ENCODE measurements around the gene JPH3.

Gene JPH3

DNA sequence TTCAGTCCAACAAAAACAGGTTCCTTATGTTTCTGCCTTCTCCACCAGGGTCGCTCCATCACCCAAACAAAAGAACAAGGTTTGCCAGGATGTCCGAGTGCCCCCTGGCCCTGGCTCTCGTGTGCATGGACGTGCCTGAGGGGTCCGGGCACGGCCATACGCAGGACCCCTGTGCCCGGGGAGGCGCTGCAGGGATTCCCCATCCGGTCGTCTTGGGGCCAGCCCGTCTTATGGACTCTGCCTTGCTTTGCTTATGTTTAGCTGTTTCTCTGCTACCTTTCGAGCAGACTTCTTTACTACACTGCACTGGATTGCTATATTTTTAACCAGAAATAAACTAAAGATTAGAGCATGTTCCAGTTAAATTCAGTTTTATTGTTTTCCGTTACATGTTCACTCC is 95.5 kb downstream of the JPH3 start:
- DNase-seq (ENCODE audit: low read depth) = no peak

DNA sequence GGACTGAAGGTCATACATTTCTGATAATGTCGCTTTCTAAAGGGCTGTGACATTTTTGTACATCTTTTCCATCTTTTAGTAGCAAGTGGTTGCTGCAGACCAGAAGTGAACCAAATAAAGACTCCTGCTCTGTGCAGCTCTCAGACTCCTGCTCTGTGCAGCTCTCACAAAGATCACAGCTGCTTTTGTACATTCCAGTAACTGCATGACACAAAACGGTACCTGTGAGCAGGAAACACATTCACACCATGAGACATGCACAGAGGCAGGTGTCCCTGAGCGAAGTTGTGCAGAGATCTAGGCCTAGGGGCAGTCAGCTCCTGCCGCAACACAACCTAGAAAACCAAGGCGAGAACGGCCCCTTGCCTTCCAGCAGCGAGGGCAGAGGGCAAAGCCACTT is 95.9 kb downstream of the JPH3 start:
- no peak for DNase-seq (ENCODE audit: low read depth)

DNA sequence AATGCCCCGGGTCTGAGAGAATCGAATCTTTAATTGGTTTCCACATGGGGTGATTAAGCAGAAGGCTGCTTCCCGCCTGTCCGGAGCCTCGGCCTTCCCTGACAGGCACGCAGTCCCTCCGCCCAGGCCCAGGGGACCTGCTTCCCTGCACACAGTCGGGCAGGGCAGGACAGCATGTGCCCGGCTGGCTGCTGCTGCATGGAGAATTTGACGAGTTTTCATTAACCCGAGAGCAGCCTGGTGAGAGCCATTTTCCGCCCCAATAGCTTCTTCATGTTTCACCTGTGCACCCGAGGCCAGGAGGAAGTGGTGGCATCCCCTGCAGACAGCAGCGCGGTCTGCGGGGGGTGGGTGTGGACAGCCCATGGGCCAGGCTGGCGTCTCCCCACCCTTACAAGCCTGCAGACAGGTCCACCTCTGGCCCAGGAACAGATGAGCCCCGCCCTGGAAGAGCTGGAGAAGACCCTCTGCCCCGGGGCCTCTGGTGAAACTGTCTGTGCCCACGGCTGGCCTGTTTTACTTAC is 96.4 kb downstream of the JPH3 start:
- no peak for DNase-seq (ENCODE audit: low read depth)

DNA sequence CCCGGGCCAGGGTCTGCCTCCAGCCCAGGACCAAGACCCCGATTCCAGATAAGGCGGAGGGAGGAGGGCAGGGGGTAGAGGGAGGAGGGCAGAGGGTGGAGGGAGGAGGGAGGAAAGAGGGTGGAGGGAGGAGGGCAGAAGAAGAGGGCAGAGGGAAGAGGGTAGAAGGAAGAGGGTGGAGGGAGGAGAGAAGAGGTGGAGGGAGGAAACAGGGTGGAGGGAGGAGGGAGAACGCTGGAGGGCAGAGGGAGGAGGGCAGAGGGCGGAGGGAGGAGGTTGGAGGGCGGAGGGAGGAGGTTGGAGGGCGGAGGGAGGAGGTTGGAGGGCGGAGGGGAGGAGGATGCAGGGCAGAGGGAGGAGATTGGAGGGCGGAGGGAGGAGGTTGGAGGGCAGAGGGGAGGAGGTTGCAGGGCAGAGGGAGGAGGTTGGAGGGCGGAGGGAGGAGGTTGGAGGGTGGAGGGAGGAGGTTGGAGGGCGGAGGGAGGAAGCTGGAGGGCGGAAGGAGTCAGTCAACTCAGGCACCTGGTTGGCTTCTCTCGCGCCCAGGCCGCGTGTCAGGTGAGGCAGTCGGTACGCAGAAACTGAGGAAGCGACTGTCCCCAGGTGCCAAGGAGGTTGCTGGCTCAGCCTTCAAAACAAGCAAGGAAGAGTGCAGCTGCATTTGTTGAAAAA is 98.2 kb downstream of the JPH3 start:
- DNase-seq (ENCODE audit: low read depth) = no peak

DNA sequence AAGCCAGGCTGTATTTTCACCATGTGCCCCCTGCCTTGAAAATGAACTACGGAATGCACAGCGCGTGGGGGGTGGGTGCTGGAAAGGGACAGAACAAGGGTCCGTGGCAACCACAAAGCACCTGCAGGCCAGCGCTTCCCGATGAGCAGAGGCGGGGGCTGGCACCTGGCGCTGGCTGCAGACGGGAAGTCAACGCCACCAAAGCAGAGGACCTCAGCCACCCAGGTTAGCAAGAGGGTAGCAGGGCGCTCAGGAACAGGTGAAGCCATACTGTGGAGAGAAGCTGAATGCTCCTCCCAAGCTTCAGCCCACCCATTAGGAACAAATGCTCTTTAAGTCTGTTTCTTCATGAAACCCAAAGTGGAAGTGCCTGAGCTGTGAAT is 98.8 kb downstream of the JPH3 start:
- DNase-seq (ENCODE audit: low read depth) = no peak

DNA sequence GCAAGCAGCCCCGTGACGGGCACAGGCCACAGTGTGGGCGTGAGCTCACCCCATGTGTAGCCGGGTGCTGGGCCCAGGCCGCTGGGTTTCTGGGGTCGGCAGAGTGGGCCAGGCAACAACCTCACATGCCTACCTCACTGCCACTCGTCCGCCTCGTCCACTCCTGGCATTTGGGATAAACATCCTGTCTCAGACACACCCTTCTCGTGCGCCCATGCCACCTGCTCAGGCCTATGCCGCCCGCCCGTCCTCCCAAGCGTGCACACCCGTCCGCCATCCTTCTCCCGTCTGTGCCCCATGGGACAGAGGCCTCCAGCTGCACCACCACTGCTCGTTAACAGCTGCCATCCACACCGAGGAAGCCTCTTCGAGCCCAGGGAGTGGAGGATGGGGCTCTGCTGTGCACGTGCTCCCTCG is 99.2 kb downstream of the JPH3 start:
- no peak for DNase-seq (ENCODE audit: low read depth)

DNA sequence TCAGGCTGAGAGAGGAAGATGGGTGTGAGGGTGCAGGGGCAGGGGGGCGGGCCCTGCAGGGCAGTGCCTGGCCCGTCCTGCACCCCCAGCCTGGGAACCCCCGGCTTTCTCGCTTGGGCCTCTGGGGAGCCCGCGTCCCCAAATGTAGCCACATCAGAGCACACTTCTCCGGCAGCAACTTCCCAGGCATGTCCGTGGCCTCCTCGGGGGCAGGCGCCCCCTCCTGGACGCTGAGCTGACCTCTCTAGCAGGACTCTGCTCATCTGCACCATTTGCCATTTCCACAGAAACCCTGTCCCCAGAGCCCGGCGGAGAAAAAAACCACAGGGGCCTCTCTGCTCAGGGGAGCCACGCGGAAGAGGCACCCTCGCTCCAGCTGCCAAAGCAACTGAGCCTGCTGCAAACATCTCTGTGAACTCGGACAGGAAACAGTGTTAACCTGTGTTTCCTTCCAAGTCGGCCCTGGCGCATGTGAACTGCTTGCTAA is 100.1 kb downstream of the JPH3 start:
- no peak for DNase-seq (ENCODE audit: low read depth)

DNA sequence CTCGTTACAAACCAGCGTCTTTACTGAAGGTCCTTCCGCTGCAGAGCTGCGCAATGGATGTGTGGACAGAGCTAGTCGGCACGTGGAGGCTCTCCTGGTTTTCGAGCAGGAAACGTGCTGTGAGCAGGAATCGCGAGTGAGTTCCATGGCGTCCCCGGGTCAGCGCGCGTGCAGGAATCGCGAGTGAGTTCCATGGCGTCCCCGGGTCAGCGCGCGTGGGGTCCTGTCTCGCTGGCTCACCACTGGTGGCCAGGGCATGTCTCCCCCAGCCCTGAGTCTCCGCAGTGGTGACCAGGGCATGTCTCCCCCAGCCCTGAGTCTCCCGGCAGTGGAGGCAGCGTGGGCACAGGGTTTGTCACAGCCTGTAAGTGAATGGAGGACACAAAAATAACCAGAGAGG is 100.8 kb downstream of the JPH3 start:
- DNase-seq (ENCODE audit: low read depth) = no peak

DNA sequence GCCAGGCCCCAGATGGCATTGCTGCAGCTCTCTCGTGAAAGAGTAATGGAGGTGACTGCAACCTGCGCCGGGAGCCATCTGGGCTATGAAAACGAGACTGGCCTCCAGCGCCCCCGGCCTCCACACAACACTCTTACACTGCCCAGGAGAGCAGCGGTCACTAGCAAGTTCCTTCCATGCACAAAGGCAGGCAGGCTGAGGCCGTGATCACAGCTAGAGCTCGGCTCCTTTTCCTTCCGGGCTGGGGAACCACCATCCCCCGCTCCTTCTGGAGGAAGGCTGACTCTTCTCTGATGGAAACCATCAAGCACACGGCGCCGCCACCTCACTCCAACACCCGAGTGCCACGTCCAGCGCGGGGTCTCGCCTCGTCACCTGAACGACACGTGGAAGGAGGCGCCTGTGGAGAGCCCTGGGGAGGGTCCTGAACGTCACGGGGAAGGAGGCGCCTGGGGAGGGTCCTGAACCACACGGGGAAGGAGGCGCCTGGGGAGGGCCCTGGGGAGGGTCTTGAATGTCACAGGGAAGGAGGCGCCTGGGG is 101.6 kb downstream of the JPH3 start:
- no peak for DNase-seq (ENCODE audit: low read depth)

DNA sequence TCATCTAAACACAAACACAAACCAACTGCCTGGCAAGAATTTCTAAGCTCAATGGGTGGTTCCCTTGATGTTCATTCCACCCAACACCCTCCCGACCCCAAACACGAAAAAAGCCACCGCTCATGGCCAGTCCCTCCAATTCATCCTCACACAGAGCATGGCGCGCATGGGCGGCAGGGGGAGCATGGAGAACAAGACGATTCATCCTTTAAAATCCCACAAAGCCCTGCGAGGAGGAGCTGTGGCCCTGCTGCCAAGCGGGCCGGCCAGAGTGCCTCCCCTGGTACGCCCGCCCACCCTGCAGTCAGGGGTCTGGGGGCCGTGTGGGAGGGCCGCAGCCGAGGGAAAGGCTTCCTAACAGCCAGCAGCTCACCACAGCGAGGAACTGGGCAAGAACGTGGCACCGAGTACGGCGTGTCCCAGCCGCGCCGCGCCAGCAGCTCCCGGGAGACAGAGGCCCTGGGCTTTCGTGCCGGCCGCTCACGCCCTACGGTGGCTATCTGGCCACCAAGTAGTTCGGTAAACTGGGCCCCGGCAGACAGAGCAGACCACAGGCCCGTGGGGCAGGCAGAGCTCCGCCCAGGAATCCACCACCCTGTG is 102.5 kb downstream of the JPH3 start:
- no peak for DNase-seq (ENCODE audit: low read depth)

DNA sequence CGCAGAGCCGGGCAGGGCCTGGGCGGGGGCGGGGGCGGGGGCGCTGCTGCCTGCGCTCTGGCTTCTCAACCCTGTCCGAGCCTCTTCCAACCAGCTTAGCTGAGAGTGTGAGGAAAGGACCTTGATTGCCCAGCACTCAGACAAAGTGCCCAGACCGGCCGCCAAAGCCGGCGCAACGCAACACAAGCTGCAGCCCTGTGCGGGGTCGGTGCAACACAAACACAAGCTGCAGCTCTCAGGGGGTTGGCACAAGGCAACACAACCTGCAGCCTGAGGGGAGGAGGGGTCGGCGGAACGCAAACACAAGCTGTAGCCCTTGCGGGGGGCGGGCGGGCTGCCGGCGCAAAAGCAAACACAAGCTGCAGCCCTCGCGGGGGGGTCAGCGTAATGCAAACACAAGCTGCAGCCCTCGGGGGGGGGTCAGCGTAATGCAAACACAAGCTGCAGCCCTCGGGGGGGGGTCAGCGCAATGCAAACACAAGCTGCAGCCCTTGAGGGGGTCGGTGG is 103.5 kb downstream of the JPH3 start:
- DNase-seq (ENCODE audit: low read depth) = no peak

DNA sequence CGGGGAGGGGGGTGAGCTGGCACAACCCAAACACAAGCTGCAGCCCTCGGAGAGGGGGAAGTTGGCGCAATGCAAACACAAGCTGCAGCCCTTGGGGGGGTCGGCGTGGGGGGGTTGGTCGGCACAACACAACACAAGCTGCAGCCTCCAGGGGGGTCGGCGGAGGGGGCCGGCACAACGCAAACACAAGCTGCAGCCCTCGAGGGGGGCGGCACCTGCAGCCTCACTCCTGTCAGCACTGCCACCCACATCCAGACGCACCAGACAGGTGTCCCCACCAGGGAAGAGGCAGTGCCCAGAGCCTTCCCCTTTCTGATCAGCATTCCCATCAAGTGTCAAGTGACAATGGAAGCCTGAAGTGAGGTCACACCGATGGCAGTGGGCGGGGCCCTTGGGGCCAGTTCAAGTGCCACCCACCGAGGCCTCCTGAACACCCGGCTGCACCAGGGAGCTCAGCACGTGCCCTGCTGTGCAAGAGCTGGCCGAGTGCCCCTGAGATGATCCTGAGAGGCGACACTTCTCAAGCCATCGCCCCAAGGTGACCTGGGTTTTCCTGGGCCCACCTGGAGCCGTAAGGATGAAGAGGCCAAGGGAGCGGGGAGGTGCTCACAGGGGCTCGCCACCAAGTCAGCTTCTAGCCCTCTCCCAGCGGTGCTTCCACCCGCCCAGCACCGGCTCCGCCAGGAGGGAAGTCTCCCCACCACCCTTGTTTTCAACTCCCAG is 104.1 kb downstream of the JPH3 start:
- DNase-seq (ENCODE audit: low read depth) = no peak

DNA sequence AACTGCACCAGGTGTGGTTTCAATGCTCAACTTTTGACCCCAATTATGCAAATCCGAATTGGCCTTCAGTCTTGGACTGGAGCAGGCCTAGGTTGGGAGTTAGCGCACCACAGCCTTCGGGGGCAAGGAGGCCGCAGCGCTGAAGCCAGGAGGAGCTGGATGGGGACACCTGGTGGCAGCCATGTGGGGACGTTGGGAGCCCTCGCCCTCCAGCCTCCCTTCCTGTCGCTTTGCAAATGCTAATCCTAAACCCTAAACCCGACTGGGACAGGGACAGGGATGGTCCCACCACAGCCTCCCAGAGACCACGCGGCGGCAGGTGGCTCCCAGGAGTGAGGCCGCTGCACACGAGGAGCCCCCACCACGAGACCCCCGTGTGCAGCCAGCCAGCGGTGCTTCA is 104.8 kb downstream of the JPH3 start:
- no peak for DNase-seq (ENCODE audit: low read depth)

DNA sequence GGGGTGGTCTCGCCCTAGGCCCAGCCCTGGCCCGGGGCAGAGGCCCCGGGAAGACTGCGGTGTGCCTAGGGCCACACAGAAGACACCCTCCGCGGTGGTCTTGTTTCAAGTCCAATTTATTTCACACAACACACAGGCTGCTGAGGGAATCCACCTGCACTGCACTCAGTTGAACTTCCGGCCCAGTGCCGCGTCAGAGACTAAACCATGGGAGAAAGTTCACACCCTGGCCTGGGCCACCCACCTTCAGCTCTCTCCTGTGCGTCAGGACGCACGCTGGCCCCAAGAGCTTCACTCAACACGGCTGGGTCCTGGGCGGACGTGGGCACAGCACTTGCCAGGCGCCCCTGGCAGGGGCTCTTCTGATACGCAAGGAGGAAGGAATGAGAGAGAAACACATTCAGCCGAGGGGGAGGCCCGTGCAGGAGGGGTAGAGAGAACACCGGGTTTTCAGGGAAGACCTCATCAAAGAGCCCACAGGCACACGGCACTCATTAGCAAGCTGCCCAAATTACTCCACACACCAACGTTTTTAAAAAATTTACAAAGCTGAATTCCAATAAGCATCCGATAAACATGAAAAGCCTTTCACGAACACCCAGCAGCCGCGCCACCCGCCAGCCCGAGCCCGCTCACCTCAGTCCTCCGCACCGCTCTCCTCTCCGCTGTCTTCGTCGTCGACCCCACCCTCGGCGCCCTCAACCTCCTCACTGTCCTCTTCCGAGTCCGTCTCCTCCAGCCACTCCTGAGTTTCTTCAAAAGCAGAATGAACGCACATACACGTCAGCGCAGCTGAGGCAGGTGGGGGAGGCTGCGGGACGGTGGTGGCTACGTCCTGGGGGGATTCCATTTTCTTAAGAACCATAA is 105.6 kb downstream of the JPH3 start:
- no peak for DNase-seq (ENCODE audit: low read depth)

DNA sequence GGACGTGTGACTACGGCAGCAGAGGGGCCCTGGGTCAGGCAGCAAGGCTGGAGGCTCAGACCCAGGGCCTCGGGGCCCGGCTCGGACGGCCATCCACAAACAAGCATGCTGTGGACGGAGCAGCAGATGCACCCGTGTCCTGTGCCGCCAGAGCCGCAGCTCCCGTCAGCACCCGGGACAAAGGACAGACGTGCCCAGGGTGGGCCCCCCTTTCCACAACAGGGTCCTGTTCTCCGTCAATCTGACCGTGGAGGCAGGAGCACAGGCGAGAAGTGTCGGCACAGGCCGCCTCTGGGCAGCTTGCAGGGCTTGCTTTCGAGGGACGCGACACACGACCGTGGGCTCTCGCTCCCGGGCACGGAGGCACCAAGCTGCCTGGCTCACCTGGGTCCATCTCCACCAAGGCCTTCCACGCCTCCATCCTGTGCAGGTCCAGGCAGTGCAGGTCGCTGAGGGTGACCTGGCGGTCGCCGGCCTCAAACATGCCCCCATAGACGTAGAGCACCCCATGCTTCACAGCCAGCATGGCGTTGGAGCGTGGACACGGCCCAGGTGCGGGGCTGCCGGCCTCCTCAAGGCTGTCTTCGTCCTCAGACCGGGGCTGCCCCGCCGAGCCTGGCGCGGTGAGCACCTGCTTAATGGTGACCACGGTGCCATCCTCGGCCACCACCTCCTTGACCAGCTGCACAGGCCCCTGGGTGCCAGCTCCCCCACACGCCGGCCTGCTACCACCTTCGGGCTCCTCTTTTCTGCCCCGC is 106.8 kb downstream of the JPH3 start:
- DNase-seq (ENCODE audit: low read depth) = no peak

DNA sequence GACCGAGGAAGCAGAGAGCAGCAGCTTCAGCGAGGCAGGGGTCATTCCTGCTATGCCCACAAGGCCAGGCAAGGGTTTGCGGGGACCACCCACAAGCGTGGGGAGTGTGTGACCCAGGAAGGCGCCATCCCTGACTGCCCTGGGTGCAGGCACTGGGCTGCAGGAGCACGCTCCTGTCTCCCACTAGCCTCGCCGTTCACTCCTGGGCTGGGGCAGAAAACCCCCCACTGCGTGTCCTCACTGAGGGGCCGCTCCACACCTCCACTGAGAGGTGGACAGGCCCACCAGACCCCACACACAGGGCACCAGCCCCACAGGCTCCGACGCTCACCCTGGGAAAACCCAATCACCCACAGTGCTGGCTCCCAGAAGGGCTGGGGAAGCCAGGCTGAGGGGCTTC is 107.4 kb downstream of the JPH3 start:
- DNase-seq (ENCODE audit: low read depth) = no peak

DNA sequence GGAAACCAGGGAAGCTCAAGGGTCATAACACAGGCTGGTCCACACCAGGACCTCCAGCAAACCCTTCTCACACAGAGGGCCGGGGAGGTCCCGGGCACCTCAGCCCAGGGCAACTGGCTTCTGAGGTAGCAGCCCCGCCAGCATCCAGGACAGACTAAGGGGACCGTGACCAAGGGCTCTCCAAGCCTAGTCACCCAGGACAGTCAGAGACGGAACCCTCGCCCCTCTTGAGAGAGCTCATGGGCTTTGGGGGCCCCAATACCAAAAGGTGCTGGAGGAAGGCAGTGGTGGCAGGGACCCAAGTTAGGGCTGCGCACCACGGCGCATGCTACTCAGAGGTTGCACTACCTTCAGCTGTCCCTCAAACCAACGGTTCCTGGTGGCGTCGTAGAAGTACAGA is 108.6 kb downstream of the JPH3 start:
- no peak for DNase-seq (ENCODE audit: low read depth)

DNA sequence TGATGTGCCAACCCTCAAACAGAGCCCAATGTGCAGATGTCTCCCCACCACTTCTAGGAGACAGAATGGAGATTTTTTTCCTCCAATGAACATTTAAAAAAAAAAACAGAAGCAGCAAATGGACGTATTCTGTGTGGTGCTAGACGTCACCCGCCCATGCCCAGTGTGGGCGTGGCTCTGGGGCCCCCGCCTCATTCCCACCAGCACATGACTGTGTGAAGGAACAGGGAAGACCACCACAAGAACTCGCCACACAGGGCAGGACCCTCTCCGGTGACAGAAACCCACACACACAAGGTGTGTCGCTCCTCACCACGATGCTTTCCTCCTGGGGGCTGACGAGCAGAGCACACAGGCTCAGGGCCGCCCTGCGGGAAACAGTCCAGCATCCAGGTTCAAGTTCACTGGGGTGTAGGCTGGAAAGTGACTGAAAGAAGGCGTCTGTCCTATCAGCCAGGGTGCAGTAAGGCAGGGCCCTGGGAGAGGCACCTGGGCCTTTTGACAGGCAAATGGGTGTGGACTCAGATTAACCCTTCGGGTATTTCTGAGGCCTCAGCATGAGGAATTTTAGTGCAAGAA is 110.0 kb downstream of the JPH3 start:
- DNase-seq (ENCODE audit: low read depth) = no peak

DNA sequence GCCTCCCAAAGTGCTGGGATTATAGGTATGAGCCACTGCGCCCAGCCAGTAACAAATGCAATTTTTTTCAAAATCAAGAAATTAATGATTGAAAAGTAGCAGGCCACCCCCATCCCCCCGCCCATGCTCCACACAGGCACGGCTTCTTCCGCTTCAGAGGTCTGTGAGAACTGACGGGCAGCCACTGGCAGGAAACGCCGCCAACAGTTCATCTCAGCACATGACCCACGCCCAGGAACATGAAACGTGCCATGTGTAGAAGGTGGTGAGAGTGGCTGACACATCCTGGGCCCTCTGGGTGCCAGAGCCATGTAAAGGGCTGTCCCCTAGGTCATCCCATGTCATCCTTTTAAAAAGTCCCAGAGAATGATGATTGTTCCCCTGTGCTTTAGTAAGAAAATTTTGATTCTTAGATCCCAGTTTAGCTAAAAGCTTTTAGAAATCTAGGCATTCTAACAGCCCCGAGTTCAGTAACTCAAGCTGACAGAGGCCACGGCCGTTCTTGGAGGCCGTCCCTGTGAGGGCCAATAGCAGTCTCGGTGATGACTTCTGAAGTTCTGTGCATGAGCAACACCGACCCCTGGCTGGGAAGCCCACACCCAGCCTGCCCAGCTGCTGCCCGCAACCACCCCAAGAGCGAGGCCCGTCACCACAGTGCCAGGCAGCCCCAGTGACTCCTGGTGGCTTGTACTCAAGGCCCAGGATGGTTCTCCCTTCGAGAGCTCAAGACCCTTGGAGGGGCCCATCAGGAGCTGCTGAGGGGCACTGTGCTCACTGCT is 111.3 kb downstream of the JPH3 start:
- DNase-seq (ENCODE audit: low read depth) = no peak

DNA sequence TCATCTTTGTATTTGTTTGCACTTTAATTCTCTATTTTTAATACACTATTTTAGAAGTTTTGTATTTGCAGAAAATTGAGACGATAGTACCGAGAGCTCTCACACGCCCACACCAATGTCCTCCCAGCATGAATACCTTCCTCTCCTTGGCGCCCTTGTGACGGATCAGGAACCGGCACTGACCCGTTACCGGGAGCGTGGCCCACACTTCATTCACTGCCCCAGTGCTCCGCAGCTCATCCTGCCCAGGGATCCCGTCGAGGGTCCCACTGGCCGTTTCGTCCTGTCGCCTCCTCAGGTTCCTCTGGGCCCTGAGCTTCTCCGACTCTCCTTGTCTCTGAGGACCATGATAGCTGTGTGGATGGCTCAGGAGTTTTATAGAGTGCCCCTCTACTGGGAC is 112.9 kb downstream of the JPH3 start:
- no peak for DNase-seq (ENCODE audit: low read depth)
